Urothelium cell line (cell line): ENCODE measurements around the gene PTPRE.
"Not testable (repeated sequence)": the region's sequence is repeated elsewhere in the genome, so short reads cannot be mapped to it uniquely, and the experiment has no call there.

Experiments
- DNase-seq: peaks from one replicate; pipeline ENCODE4 v3.0.0; 2011; ENCODE audit warnings: low spot score, mixed read lengths
- FAIRE-seq: peaks from 2 replicates; lab custom pipeline; 2011; peaks lifted over from hg19 to GRCh38; lab: Jason Lieb, UNC

Gene PTPRE

DNA sequence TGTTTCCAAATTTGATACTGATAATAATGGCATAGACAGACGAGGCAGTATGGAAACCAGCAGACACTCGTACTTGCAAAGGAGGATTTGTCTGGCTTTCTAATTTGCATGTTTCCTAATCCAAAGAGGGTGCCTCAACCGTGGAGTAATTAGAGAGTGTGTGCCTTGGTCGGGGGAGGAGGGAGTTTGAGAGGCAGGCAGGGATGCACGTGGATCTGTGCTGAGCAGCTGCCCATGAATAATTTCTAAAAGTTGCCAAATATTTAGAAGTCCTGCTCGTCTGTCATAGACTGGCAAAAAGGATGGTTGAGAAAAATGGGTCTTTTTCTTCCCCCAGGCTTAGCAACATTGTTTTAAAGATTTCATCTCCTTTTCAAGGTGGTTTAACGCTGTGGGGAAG, 69.4 kb downstream of the PTPRE start:
- FAIRE-seq (no peak), DNase-seq (no peak)

- no peak for DNase-seq
- no peak for FAIRE-seq
Measured at GRCh38 chr10:127976701-127977356, 69.9 kb downstream of the PTPRE start.

DNA sequence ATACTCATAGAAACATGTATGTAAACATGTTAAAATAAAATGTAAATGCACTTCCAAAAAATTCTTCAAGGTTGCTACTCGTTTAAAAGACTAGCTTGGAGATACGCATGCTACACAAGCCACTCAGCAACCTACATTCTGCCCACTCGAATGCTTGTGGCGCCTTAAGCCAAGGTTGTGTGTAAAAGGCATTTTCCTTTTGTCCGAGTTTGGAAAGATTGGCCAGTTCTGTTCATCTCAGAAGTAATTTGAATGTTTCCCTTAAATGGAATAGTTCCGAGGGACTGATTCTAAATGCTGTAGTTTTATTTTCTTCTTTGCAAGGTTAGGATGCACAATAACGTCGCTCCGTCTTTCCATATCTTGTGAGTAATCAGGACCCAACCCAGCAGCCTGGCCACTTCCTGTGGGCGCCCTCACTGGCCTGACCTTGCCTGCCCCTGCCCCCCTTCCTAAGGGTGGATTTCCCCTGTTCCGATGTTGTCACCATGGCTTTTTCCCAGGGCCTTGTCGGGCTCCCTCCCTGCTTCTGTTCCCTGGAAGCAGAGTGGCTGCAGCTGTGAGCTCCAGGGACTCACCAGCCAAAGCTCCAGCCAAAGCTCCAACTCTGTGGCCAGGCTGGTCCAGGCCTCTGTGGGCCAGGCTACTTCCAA, 70.6 kb downstream of the PTPRE start:
- DNase-seq (peak; percentile 73), FAIRE-seq (no peak)

GRCh38 chr10:127978481-127978880, 71.6 kb downstream of the PTPRE start:
- no peak for DNase-seq

DNA sequence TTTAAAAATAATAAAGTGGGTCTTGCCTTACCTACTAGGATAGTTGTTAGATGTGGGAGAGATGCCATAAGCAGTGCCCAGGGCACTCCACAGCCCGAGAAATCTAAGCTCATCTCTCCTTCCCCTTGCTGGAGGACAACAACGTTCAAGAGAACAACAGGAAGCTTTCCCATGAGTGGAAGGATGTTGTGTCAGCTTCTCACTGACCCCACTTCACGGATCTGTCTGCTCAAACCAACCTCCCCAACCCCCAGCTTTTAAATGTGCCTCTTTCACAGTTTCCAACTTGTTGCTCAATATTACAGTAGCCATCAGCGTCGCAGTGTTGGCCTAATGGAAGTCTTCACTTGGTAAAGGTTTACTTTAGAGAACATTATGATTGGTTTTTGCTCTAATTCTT, 72.1 kb downstream of the PTPRE start:
- FAIRE-seq (no peak), DNase-seq (no peak)

More at GRCh38 chr10:127978481-127978880, 71.6 kb downstream of the PTPRE start:
- no peak for FAIRE-seq

DNA sequence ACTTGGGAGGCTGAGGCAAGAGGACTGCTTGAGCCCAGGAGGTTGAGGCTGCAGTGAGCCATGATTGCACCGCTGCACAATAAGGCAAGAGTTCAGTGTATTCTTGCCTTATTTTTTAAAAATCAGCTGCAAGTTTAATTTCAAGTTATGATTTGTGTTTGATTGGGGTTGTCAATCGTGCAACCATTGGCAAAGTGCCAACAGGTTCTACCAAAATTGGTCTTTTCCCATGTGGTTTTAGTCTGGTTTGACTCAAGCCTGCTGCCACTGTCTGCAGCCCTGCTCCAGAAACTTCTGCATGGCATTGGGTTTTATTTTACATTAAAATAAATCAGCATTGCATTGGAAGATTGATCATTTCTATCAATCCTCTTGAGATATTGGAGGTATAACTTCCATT, 72.7 kb downstream of the PTPRE start:
- no peak for FAIRE-seq

GRCh38 chr10:127980898-127981297, 74.0 kb downstream of the PTPRE start:
- no peak for FAIRE-seq

More for the DNA sequence above, 72.7 kb downstream of the PTPRE start:
- no peak for DNase-seq

DNA sequence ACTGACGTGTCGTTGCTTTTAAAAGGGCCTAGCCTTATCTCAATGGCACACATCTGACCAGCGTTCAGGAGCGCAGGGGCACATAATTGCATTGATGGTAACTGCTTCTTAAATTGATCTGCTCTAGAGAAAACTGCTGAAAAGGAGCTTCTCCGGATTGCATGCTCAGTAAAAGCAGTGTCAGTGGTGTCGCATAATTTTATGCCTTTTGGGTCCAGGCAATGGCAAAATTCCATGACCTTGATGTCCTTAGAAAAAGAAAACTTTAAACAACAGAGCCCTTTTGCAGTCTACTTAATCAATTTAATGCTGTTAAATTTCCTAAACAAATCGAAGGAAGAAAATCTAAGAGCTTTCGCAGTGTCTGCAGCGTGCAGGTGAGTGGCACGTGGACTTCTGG, 75.7 kb downstream of the PTPRE start:
- no peak for FAIRE-seq
- DNase-seq = no peak

More at GRCh38 chr10:127980898-127981297, 74.0 kb downstream of the PTPRE start:
- no peak for DNase-seq

DNA sequence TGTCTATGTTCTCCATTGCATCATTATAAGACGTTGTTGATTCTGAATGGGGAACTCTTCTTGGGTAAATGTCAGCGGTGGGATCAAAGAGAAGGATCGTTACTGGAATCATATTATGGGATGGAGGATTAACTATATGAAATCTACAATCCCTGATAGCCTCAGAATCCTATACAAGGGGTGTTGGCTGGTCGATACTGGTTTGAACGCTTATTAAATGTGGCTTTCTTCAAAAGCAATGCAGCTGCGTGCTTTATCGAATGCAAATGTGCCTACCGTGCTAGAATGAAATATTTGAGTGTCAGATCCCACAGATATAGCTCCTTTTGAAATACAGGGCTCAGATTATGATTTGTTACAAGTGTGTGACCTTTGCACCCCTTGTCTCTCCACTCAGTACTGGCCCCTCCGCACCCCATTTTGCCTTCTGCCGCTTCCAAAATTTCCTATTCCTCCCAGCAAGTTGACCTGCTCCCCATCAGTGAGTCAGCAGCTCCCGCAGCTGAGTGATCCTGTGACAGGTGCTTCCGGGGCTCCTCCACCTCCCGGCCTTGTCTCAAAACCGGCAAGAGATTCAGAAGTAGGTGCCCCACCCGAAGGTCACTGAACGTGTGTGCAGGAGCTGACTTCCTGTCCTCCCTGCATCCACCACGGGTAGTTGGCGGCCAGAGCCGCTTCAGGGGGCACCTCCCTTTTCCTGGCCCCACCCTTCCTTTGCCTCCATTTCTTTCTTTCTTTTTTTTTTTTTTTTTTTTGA, 76.6 kb downstream of the PTPRE start:
- DNase-seq (no peak), FAIRE-seq (no peak)

GRCh38 chr10:127984945-127985344, 78.0 kb downstream of the PTPRE start:
- DNase-seq = no peak
- no peak for FAIRE-seq

- no peak for DNase-seq
- FAIRE-seq = no peak
Measured at GRCh38 chr10:127986531-127987466, 79.9 kb downstream of the PTPRE start.

- FAIRE-seq = no peak
- DNase-seq = no peak
Measured at GRCh38 chr10:127987467-127988380, 80.8 kb downstream of the PTPRE start.

- FAIRE-seq = no peak
- no peak for DNase-seq
Measured at GRCh38 chr10:127989481-127990012, 82.6 kb downstream of the PTPRE start.

GRCh38 chr10:127990132-127990788, 83.4 kb downstream of the PTPRE start:
- DNase-seq, FAIRE-seq: not testable (repeated sequence)

DNA sequence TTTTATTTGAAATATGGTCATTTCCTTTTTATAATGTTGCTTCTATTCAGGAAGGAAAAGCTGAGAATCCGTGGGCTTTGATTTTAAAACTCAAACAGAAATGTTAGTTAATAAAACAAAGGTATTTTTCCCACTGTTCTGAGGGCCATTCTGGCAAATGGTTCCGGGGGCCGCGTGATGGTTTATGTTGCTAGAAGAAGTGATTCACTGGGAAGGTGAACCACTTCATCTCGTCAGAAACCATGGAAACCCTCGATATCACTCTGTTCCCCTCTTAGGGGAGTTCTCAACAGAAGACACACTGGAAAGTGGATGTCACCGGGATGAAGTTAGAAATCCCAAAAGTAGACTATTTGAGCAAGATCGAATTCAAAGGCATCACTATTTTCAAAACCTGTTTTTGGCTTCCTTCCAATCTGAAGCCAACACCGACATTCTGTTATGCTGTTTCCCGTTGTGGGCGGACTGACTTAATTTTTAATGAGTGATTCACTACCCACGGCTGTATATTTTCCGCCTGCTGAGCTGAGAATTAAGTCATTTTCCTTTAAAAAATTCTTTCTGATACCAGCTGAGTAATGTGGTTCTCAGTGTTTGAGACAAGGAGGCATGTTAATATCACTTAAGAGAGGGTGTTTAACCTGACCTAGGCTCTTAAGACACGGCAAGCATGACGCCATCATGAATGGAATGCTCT, 84.1 kb downstream of the PTPRE start:
- no peak for FAIRE-seq
- DNase-seq = peak; percentile 67

GRCh38 chr10:127991543-127992255, 84.8 kb downstream of the PTPRE start:
- peak; percentile 31 for DNase-seq
- FAIRE-seq = no peak

DNA sequence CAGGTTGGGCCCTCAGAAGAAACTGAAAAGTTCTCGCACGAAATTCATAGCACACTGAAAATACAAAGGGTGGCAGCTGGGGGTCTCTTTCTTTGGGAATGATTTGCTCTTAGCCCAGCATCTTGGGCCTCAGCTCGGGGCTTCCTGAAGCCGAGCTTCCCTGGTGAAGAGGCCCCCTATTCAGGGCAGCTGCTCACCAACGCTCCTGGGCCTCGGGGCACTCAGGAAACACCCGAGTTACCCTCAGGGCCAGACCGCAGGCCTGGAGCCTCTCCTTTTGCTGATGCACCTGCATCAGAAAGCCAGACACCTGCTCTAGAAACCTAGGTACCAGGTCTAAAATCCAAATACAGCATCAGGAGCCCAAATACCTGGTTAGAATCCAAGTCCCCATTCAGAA, 85.5 kb downstream of the PTPRE start:
- no peak for DNase-seq
- FAIRE-seq = no peak
